ENCODE measurements around the gene METTL18. TPM values are rescaled to one million over a fixed set of nuclear protein-coding genes. Genes with fewer than 3 reads are reported as not detected.

METTL18 gene
- total RNA-seq, 1 donor from 2014 or later: 6.2 TPM

GRCh38 chr1:169764919-169765318 is 29.8 kb downstream of the METTL18 start:
- no peaks in the 10 kb centered on the region for H3K4me1 Mint-ChIP-seq (ENCODE audit: unreplicated experiment)
- H3K4me3 Mint-ChIP-seq (ENCODE audit: unreplicated experiment): no peak overlapping the region
- H3K27ac Mint-ChIP-seq (ENCODE audit: unreplicated experiment): no peak overlapping the region
- no peaks in the 10 kb centered on the region for H3K36me3 Mint-ChIP-seq (ENCODE audit: unreplicated experiment)
- DNase-seq (ENCODE audit: extremely low spot score, unreplicated experiment): no peak
- no peak for TF ChIP-seq CTCF (IDR thresholded peaks at IDR 0.05)
- peaks cover 18% of the 10 kb centered on the region for H3K27me3 Mint-ChIP-seq (ENCODE audit: unreplicated experiment)
- no peaks in the 10 kb centered on the region for H3K9me3 Mint-ChIP-seq (ENCODE audit: unreplicated experiment)

- no peak for TF ChIP-seq CTCF (IDR thresholded peaks at IDR 0.05)
- Mint-ChIP-seq H3K27ac (ENCODE audit: unreplicated experiment) (no peak overlapping the region), H3K4me3 (ENCODE audit: unreplicated experiment) (no peak overlapping the region), H3K36me3 (ENCODE audit: unreplicated experiment) (no peaks in the 10 kb centered on the region), H3K27me3 (ENCODE audit: unreplicated experiment) (peaks cover 19% of the 10 kb centered on the region), H3K9me3 (ENCODE audit: unreplicated experiment) (no peaks in the 10 kb centered on the region), H3K4me1 (ENCODE audit: unreplicated experiment) (no peaks in the 10 kb centered on the region)
- DNase-seq (ENCODE audit: extremely low spot score, unreplicated experiment): no peak
Observed at GRCh38 chr1:169762699-169763098, 32.0 kb downstream of the METTL18 start.

- H3K4me1 Mint-ChIP-seq (ENCODE audit: unreplicated experiment): no peaks in the 10 kb centered on the region
- no peaks in the 10 kb centered on the region for H3K9me3 Mint-ChIP-seq (ENCODE audit: unreplicated experiment)
- H3K27ac Mint-ChIP-seq (ENCODE audit: unreplicated experiment): no peak overlapping the region
- no peak for TF ChIP-seq CTCF (IDR thresholded peaks at IDR 0.05)
- H3K36me3 Mint-ChIP-seq (ENCODE audit: unreplicated experiment): no peaks in the 10 kb centered on the region
- DNase-seq (ENCODE audit: extremely low spot score, unreplicated experiment): no peak
- H3K4me3 Mint-ChIP-seq (ENCODE audit: unreplicated experiment): no peak overlapping the region
- H3K27me3 Mint-ChIP-seq (ENCODE audit: unreplicated experiment): peaks cover 14% of the 10 kb centered on the region
Observed at GRCh38 chr1:169759038-169759437, 35.7 kb downstream of the METTL18 start.

- DNase-seq (ENCODE audit: extremely low spot score, unreplicated experiment): no peak
- no peak for TF ChIP-seq CTCF (IDR thresholded peaks at IDR 0.05)
- H3K27ac Mint-ChIP-seq (ENCODE audit: unreplicated experiment): no peak overlapping the region
- no peaks in the 10 kb centered on the region for H3K9me3 Mint-ChIP-seq (ENCODE audit: unreplicated experiment)
- peaks cover 33% of the 10 kb centered on the region for H3K27me3 Mint-ChIP-seq (ENCODE audit: unreplicated experiment)
- H3K4me1 Mint-ChIP-seq (ENCODE audit: unreplicated experiment): no peaks in the 10 kb centered on the region
- H3K36me3 Mint-ChIP-seq (ENCODE audit: unreplicated experiment): no peaks in the 10 kb centered on the region
- no peak overlapping the region for H3K4me3 Mint-ChIP-seq (ENCODE audit: unreplicated experiment)
Observed at GRCh38 chr1:169753549-169753948, 41.2 kb downstream of the METTL18 start.

GRCh38 chr1:169750041-169750440 is 44.7 kb downstream of the METTL18 start:
- no peak overlapping the region for H3K27ac Mint-ChIP-seq (ENCODE audit: unreplicated experiment)
- DNase-seq (ENCODE audit: extremely low spot score, unreplicated experiment): no peak
- H3K27me3 Mint-ChIP-seq (ENCODE audit: unreplicated experiment): peaks cover 42% of the 10 kb centered on the region
- H3K36me3 Mint-ChIP-seq (ENCODE audit: unreplicated experiment): no peaks in the 10 kb centered on the region
- no peaks in the 10 kb centered on the region for H3K9me3 Mint-ChIP-seq (ENCODE audit: unreplicated experiment)
- no peaks in the 10 kb centered on the region for H3K4me1 Mint-ChIP-seq (ENCODE audit: unreplicated experiment)
- H3K4me3 Mint-ChIP-seq (ENCODE audit: unreplicated experiment): no peak overlapping the region
- TF ChIP-seq CTCF (IDR thresholded peaks at IDR 0.05): no peak

Data from osteocyte (in vitro differentiated cells).